Measurements from ENCODE around the gene GRID2IP.
A peak's percentile ranks its signal among the peaks of the same experiment; 100 is the strongest.

GRID2IP gene

DNA sequence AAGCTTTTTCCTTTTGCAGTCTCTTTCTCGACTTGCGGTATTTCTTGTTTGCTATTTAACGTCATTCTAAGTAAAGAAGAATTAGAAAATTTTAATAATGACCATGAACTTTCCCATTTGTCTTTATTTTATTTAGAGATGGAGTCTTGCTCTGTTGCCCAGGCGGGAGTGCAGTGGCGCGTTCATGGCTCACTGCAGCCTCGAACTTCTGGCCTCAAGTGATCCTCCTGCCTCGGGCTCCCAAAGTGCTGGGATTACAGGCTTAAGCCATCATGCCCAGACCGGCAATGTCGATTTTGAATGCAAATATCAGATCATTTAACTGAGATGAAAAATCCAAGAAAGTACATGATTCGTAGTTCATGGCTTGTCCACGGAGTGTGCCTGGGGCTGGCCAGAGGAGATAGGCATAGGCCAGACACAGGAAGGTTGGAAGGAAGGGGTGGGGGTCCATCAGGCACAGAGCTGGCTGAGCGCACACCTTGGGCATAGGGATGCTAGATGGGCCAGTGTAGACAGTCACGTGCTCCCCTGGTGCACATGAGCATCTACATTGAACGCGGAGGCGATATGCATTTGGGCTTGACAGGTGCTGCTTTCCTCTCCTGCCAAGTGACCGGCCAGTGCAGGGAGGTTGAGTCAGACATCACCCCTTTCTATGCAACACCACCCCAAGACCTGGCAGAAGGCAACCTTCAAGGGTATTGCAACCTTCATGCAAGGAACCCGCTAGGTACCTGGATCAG, 64.7 kb downstream of the GRID2IP start:
- DNase-seq (ENCODE audit: low read depth): no peak
- TF ChIP-seq, protein P1, sequence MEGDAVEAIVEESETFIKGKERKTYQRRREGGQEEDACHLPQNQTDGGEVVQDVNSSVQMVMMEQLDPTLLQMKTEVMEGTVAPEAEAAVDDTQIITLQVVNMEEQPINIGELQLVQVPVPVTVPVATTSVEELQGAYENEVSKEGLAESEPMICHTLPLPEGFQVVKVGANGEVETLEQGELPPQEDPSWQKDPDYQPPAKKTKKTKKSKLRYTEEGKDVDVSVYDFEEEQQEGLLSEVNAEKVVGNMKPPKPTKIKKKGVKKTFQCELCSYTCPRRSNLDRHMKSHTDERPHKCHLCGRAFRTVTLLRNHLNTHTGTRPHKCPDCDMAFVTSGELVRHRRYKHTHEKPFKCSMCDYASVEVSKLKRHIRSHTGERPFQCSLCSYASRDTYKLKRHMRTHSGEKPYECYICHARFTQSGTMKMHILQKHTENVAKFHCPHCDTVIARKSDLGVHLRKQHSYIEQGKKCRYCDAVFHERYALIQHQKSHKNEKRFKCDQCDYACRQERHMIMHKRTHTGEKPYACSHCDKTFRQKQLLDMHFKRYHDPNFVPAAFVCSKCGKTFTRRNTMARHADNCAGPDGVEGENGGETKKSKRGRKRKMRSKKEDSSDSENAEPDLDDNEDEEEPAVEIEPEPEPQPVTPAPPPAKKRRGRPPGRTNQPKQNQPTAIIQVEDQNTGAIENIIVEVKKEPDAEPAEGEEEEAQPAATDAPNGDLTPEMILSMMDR (IDR thresholded peaks at IDR 0.05; ENCODE audit: low read depth, low read length, missing control alignments): no peak
- no peak overlapping the region for H3K4me3 ChIP-seq (ENCODE audit: low read depth, low read length)

DNA sequence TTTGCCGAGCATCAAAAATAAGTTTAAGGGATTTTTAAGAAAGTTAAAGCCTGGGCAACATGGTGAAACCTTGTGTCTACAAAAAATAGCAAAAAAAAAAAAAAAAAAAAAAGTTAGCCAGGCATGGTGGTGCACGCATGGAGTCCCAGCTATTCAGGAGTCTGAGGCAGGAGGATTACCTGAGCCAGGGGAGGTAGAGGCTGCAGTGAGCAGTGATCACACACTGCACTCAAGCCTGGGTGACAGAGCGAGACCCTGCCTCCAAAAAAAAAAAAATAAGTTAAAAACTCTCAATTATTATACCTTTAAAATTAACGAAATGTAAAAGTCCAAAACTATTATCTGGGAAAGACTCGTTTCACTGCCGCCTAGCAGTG, 68.5 kb downstream of the GRID2IP start:
- TF ChIP-seq, protein P1 (IDR thresholded peaks at IDR 0.05; ENCODE audit: low read depth, low read length, missing control alignments): no peak
- peak overlapping the region; percentile 99 for H3K4me3 ChIP-seq (ENCODE audit: low read depth, low read length)
- DNase-seq (ENCODE audit: low read depth): no peak

- peak overlapping the region; percentile 99 for H3K4me3 ChIP-seq (ENCODE audit: low read depth, low read length)
- TF ChIP-seq, protein P1 (IDR thresholded peaks at IDR 0.05; ENCODE audit: low read depth, low read length, missing control alignments): no peak
- no peak for DNase-seq (ENCODE audit: low read depth)
Measured at GRCh38 chr7:6482307-6482706, 69.0 kb downstream of the GRID2IP start.

DNA sequence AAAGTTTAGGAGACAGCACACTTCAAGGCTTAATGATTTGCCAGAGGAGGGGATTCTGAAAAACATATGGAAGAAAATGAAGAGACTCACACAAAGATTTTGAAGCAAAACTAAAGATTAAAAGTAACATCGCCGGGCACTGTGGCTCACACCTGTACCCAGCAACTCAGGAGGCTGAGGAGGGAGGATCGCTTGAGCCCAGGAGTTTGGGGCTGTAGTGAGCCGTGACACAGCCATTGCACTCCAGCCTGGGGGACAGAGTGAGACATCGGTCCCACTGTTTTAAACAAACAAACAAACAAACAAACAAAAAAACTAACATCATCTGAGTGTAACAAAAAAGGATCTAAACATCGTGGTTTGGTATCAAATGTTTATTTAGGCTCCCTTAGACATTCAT, 69.8 kb downstream of the GRID2IP start:
- no peak overlapping the region for H3K4me3 ChIP-seq (ENCODE audit: low read depth, low read length)
- TF ChIP-seq, protein P1 (IDR thresholded peaks at IDR 0.05; ENCODE audit: low read depth, low read length, missing control alignments): no peak
- DNase-seq (ENCODE audit: low read depth): no peak

GRCh38 chr7:6480323-6480660, 71.0 kb downstream of the GRID2IP start:
- TF ChIP-seq, protein P1 (IDR thresholded peaks at IDR 0.05; ENCODE audit: low read depth, low read length, missing control alignments): no peak
- no peak for DNase-seq (ENCODE audit: low read depth)
- H3K4me3 ChIP-seq (ENCODE audit: low read depth, low read length): no peak overlapping the region

- no peak for DNase-seq (ENCODE audit: low read depth)
- H3K4me3 ChIP-seq (ENCODE audit: low read depth, low read length): no peak overlapping the region
- TF ChIP-seq, protein P1 (IDR thresholded peaks at IDR 0.05; ENCODE audit: low read depth, low read length, missing control alignments): no peak
Measured at GRCh38 chr7:6479067-6479466, 72.2 kb downstream of the GRID2IP start.

- TF ChIP-seq, protein P1 (IDR thresholded peaks at IDR 0.05; ENCODE audit: low read depth, low read length, missing control alignments): no peak
- no peak for DNase-seq (ENCODE audit: low read depth)
Measured at GRCh38 chr7:6478186-6478585, 73.1 kb downstream of the GRID2IP start.

More at GRCh38 chr7:6478186-6478585, 73.1 kb downstream of the GRID2IP start:
- H3K4me3 ChIP-seq (ENCODE audit: low read depth, low read length): no peak overlapping the region
